ENCODE measurements around the gene DDR2. TPM values are rescaled to one million over a fixed set of nuclear protein-coding genes. Genes with fewer than 3 reads are reported as not detected.

DDR2 gene
- total and polyA plus RNA-seq, 12 donors, result 15.1 to 349 (median 233) TPM

DNA sequence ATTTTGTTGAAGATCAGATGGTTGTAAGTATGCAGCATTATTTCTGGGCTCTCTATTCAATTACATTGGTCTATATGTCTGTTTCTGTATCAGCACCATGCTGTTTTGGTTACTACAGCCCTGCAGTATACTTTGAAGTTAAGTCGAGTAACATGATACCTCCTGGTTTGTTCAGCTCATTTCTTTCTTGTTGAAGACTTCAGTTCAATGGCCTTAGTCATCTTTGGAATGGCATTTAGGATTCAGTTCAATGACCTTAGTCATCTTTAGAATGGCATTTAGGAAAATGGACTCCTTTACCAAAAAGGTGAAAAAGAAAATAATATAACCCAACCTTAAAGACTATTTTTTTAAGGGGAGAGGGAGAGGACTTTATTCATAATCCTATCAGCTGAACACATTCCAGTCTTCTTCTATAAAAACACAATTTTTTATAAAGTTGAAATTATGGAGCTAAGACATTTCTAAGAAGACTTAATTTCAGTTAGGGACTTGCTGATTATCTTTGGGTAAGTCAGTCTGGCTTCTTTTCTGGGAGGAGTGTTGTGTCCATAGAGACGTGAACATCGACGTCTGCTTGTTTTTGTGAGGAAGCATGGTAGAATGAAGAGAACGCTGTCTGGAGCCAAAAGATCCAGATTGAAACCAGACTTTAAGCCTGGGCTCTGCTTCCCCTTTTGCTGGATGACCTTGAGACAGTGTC, 48.3 kb downstream of the DDR2 start:
- Histone ChIP-seq H3K4me3 (no peak overlapping the region), H3K27me3 (no peaks in the 10 kb centered on the region), H3K9me3 (replicated peaks in 1 of 3) (no peaks in the 10 kb centered on the region), H3K36me3 (replicated peaks in 1 of 2) (no peaks in the 10 kb centered on the region), H3K27ac (peak overlapping the region; percentile 28 to 81 (median 53)), H3K4me1 (replicated peaks in 1 of 2) (peaks cover 46 to 64% of the 10 kb centered on the region in 2 donors)
- intact Hi-C loops (cut with DNase I), result no loop called here
- DNase-seq, result no peak
- TF ChIP-seq, protein P1, sequence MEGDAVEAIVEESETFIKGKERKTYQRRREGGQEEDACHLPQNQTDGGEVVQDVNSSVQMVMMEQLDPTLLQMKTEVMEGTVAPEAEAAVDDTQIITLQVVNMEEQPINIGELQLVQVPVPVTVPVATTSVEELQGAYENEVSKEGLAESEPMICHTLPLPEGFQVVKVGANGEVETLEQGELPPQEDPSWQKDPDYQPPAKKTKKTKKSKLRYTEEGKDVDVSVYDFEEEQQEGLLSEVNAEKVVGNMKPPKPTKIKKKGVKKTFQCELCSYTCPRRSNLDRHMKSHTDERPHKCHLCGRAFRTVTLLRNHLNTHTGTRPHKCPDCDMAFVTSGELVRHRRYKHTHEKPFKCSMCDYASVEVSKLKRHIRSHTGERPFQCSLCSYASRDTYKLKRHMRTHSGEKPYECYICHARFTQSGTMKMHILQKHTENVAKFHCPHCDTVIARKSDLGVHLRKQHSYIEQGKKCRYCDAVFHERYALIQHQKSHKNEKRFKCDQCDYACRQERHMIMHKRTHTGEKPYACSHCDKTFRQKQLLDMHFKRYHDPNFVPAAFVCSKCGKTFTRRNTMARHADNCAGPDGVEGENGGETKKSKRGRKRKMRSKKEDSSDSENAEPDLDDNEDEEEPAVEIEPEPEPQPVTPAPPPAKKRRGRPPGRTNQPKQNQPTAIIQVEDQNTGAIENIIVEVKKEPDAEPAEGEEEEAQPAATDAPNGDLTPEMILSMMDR (IDR thresholded peaks at IDR 0.05), result no peak
- TF ChIP-seq POLR2A (IDR thresholded peaks at IDR 0.05), result no peak
- 38 to 56% (median 42%) methylated on average over 5 of the region's 5 CpGs for WGBS, 4 donors

DNA sequence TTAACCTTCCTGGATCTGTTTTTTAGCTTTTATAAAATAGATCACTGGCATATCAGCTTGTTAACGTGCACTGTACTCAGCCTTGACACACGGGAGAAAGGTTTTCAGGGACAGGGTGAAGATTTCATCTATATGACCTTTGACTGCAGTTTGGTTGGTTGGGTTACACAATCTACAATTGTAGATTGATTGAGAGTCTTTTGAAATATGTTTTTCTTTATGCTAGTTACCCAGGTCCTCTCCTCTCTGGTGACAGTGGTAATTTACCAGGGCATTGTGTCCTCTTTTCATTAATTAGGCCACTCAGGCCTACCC, 48.8 kb downstream of the DDR2 start:
- Histone ChIP-seq H3K9me3 (replicated peaks in 1 of 3) (no peaks in the 10 kb centered on the region), H3K4me3 (no peak overlapping the region), H3K36me3 (replicated peaks in 1 of 2) (no peaks in the 10 kb centered on the region), H3K27me3 (no peaks in the 10 kb centered on the region), H3K27ac (peak overlapping the region; percentile 28 to 81 (median 53)), H3K4me1 (replicated peaks in 1 of 2) (peaks cover 42 to 59% of the 10 kb centered on the region in 2 donors)
- no peak for DNase-seq
- 27 to 63% (median 31%) methylated on average over 2 of the region's 2 CpGs for WGBS, 4 donors
- TF ChIP-seq POLR2A (IDR thresholded peaks at IDR 0.05), result no peak
- intact Hi-C loops (cut with DNase I), result no loop called here

DNA sequence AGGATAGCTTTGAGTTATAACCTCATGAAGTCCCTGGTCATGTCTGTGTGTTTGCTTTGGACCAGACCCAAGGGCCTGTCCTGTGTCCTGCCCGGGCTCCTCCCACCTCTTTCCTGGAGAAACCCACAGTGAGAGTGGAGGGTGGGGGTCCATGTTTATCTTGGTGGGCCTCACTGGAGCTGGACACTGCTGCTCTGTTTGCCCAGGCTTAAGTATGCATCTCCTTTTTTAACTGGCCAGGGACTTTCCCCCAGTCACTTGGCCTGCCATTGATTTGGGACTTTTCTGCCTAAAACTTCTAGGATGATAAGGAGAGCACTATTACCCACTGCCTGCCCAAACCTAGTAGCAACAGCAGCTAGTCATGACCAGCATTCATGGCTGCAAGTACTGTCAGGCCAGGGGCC, 49.8 kb downstream of the DDR2 start:
- TF ChIP-seq, protein P1 (IDR thresholded peaks at IDR 0.05), result no peak
- no peak for TF ChIP-seq POLR2A (IDR thresholded peaks at IDR 0.05)
- WGBS, 4 donors, result 34 to 40% (median 37%) methylated on average over 1 of the region's 1 CpG
- peak in 1 of 7 donors; percentile 40 for DNase-seq
- Histone ChIP-seq H3K27me3 (no peaks in the 10 kb centered on the region), H3K36me3 (replicated peaks in 1 of 2) (no peaks in the 10 kb centered on the region), H3K4me1 (replicated peaks in 1 of 2) (peaks cover 34 to 50% of the 10 kb centered on the region in 2 donors), H3K4me3 (no peak overlapping the region), H3K9me3 (replicated peaks in 1 of 3) (no peaks in the 10 kb centered on the region), H3K27ac (peak overlapping the region; percentile 28 to 81 (median 53))
- intact Hi-C loops (cut with DNase I), result no loop called here

DNA sequence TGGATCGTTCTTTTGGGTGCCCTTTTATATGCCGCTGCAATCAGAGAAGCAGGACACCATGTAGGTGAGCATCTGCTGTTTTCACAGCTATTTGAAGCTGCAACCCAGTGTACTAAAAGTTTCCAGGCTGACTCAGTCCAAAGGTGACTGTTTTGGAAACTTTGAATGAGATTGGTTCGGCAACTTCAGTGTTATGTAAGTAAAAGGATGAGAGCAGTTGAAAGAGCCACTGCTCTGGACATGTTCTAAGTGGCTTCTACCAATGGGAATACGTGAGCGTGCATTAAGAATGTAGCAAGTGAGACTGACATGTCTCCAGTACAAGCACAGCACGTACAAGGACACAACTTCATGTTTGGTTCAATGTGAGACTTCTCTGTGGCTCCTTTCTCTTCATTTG, 55.6 kb downstream of the DDR2 start:
- peak overlapping the region; percentile 41 to 93 (median 73) for H3K27ac ChIP-seq
- DNase-seq, result peak in 2 of 7 donors; percentile 48 to 67
- peaks cover 38 to 49% of the 10 kb centered on the region in 2 donors for H3K4me1 ChIP-seq (replicated peaks in 1 of 2)
- H3K4me3 ChIP-seq, result no peak overlapping the region
- TF ChIP-seq POLR2A (IDR thresholded peaks at IDR 0.05), result no peak
- TF ChIP-seq, protein P1 (IDR thresholded peaks at IDR 0.05), result no peak
- intact Hi-C loops (cut with DNase I), result no loop called here
- no peaks in the 10 kb centered on the region for H3K27me3 ChIP-seq
- H3K36me3 ChIP-seq (replicated peaks in 1 of 2), result no peaks in the 10 kb centered on the region
- no peaks in the 10 kb centered on the region for H3K9me3 ChIP-seq (replicated peaks in 1 of 3)
- 56 to 73% (median 70%) methylated on average over 6 of the region's 6 CpGs for WGBS, 4 donors

- DNase-seq, result peak in 5 of 7 donors; percentile 43 to 74 (median 54)
- Histone ChIP-seq H3K9me3 (replicated peaks in 1 of 3) (no peaks in the 10 kb centered on the region), H3K27me3 (no peaks in the 10 kb centered on the region), H3K36me3 (replicated peaks in 1 of 2) (no peaks in the 10 kb centered on the region), H3K27ac (peak overlapping the region; percentile 41 to 93 (median 73)), H3K4me1 (replicated peaks in 1 of 2) (peaks cover 38 to 49% of the 10 kb centered on the region in 2 donors), H3K4me3 (no peak overlapping the region)
- 48 to 65% (median 57%) methylated on average over 3 to 4 of the region's 4 CpGs for WGBS, 4 donors
- intact Hi-C loops (cut with DNase I), result no loop called here
- no peak for TF ChIP-seq POLR2A (IDR thresholded peaks at IDR 0.05)
- TF ChIP-seq, protein P1 (IDR thresholded peaks at IDR 0.05), result no peak
Observed at GRCh38 chr1:162688521-162688920, 56.3 kb downstream of the DDR2 start.
